Measurements from ENCODE around the gene ZEB2.

The ZEB2 gene

GRCh38 chr2:144446136-144446535, 73.8 kb downstream of the ZEB2 start:
- DNase-seq: no peak

GRCh38 chr2:144445196-144445595, 74.7 kb downstream of the ZEB2 start:
- no peak for DNase-seq

GRCh38 chr2:144443837-144444817, 75.8 kb downstream of the ZEB2 start:
- no peak for DNase-seq

- DNase-seq: no peak
Measured at GRCh38 chr2:144441711-144442141, 78.2 kb downstream of the ZEB2 start.

GRCh38 chr2:144439993-144440392, 79.9 kb downstream of the ZEB2 start:
- no peak for DNase-seq

- DNase-seq: no peak
Measured at GRCh38 chr2:144438801-144439631, 80.9 kb downstream of the ZEB2 start.

- DNase-seq: no peak
Measured at GRCh38 chr2:144437636-144438035, 82.3 kb downstream of the ZEB2 start.

- no peak for DNase-seq
Measured at GRCh38 chr2:144434425-144435222, 85.3 kb downstream of the ZEB2 start.

GRCh38 chr2:144432921-144433320, 87.0 kb downstream of the ZEB2 start:
- no peak for DNase-seq

- DNase-seq: no peak
Measured at GRCh38 chr2:144431998-144432397, 87.9 kb downstream of the ZEB2 start.

- no peak for DNase-seq
Measured at GRCh38 chr2:144431392-144431783, 88.5 kb downstream of the ZEB2 start.

GRCh38 chr2:144430722-144431391, 89.1 kb downstream of the ZEB2 start:
- peak; percentile 72 for DNase-seq

- DNase-seq: no peak
Measured at GRCh38 chr2:144429396-144430112, 90.4 kb downstream of the ZEB2 start.

GRCh38 chr2:144426981-144427479, 92.9 kb downstream of the ZEB2 start:
- DNase-seq: peak; percentile 72

- DNase-seq: no peak
Measured at GRCh38 chr2:144426355-144426754, 93.6 kb downstream of the ZEB2 start.

GRCh38 chr2:144424559-144425240, 95.2 kb downstream of the ZEB2 start:
- no peak for DNase-seq

GRCh38 chr2:144421606-144422510, 98.1 kb downstream of the ZEB2 start:
- DNase-seq: no peak

- DNase-seq: no peak
Measured at GRCh38 chr2:144419218-144419617, 100.7 kb downstream of the ZEB2 start.

- DNase-seq: no peak
Measured at GRCh38 chr2:144415386-144415785, 104.5 kb downstream of the ZEB2 start.
